ENCODE measurements around the gene ZSCAN10. TPM values are rescaled to one million over a fixed set of nuclear protein-coding genes. Genes with fewer than 3 reads are reported as not detected.

Gene ZSCAN10
- total RNA-seq, 2 experiments from 2014 or later: 0.36 to 0.56 TPM

- Histone ChIP-seq H3K9me3 (ENCODE audit: control insufficient read depth in 1 of 2, insufficient read depth in 1 of 2, low read length in 2 of 2) (peaks cover 0 to 5% of the 10 kb centered on the region in 2 experiments), H3K4me1 (ENCODE audit: insufficient read depth, low read length) (peaks cover 30% of the 10 kb centered on the region), H3K36me3 (ENCODE audit: insufficient read depth, low read length) (peaks cover 7% of the 10 kb centered on the region), H3K27ac (ENCODE audit: low read depth in 1 of 2, low read length in 2 of 2) (no peak overlapping the region), H3K4me3 (ENCODE audit: low read length) (no peak overlapping the region), H3K27me3 (ENCODE audit: control insufficient read depth in 1 of 2, insufficient read depth in 2 of 2, low read length in 2 of 2) (no peaks in the 10 kb centered on the region)
- intact Hi-C loops (cut with DNase I, micrococcal nuclease): no loop called here
- Mint-ChIP-seq H3K9me3 (no peaks in the 10 kb centered on the region), H3K4me3 (no peak overlapping the region), H3K27ac (no peak overlapping the region), H3K27me3 (peaks cover 15% of the 10 kb centered on the region), H3K36me3 (ENCODE audit: low read depth) (peaks cover 25% of the 10 kb centered on the region), H3K4me1 (ENCODE audit: low read depth) (peaks cover 23% of the 10 kb centered on the region)
- DNase-seq (peak in 1 of 14 experiments; percentile 25), ATAC-seq (ENCODE audit: poor library complexity) (no peak)
- no peak for TF ChIP-seq CTCF (IDR thresholded peaks at IDR 0.05)
- ChIA-PET POLR2A (interaction anchor here (0.8 to 5.9 kb wide), 3 partner anchors 12 to 45 kb away, joined by 3 to 77 read pairs (median 57); partner anchors contain the start of gene ZNF213), CTCF (interaction anchor here (1.4 to 1.7 kb wide), 2 partner anchors 16 to 89 kb away, joined by 3 to 5 read pairs; no protein-coding TSS in a partner anchor)
Observed at GRCh38 chr16:3147046-3147756, 48.1 kb upstream of the ZSCAN10 start.

- DNase-seq (no peak), ATAC-seq (ENCODE audit: poor library complexity) (no peak)
- no peak overlapping the region for H3K4me3 Mint-ChIP-seq
- peaks cover 7% of the 10 kb centered on the region for H3K27me3 Mint-ChIP-seq
- ChIA-PET POLR2A (interaction anchor here (1.0 kb wide), 1 partner anchor 11 kb away, joined by 3 read pairs; the partner anchor contains the start of gene ZNF213), CTCF (interaction anchor here (1.3 kb wide), 1 partner anchor 16 kb away, joined by 3 read pairs; no protein-coding TSS in a partner anchor)
- H3K9me3 ChIP-seq (ENCODE audit: control insufficient read depth in 1 of 2, insufficient read depth in 1 of 2, low read length in 2 of 2): no peaks in the 10 kb centered on the region
- TF ChIP-seq CTCF (IDR thresholded peaks at IDR 0.05): no peak
- H3K27me3 ChIP-seq (ENCODE audit: control insufficient read depth in 1 of 2, insufficient read depth in 2 of 2, low read length in 2 of 2): no peaks in the 10 kb centered on the region
- H3K36me3 Mint-ChIP-seq (ENCODE audit: low read depth): peaks cover 20% of the 10 kb centered on the region
- no peaks in the 10 kb centered on the region for H3K9me3 Mint-ChIP-seq
- peaks cover 14% of the 10 kb centered on the region for H3K4me1 Mint-ChIP-seq (ENCODE audit: low read depth)
- H3K27ac ChIP-seq (ENCODE audit: low read depth in 1 of 2, low read length in 2 of 2): no peak overlapping the region
- H3K36me3 ChIP-seq (ENCODE audit: insufficient read depth, low read length): peaks cover 19% of the 10 kb centered on the region
- peaks cover 15% of the 10 kb centered on the region for H3K4me1 ChIP-seq (ENCODE audit: insufficient read depth, low read length)
- intact Hi-C loops (cut with DNase I, micrococcal nuclease): no loop called here
- H3K4me3 ChIP-seq (ENCODE audit: low read length): no peak overlapping the region
- no peak overlapping the region for H3K27ac Mint-ChIP-seq
Observed at GRCh38 chr16:3145660-3146059, 46.6 kb upstream of the ZSCAN10 start.

- Histone ChIP-seq H3K27ac (ENCODE audit: low read depth in 1 of 2, low read length in 2 of 2) (no peak overlapping the region), H3K4me1 (ENCODE audit: insufficient read depth, low read length) (peaks cover 11% of the 10 kb centered on the region), H3K27me3 (ENCODE audit: control insufficient read depth in 1 of 2, insufficient read depth in 2 of 2, low read length in 2 of 2) (no peaks in the 10 kb centered on the region), H3K9me3 (ENCODE audit: control insufficient read depth in 1 of 2, insufficient read depth in 1 of 2, low read length in 2 of 2) (no peaks in the 10 kb centered on the region), H3K4me3 (ENCODE audit: low read length) (no peak overlapping the region), H3K36me3 (ENCODE audit: insufficient read depth, low read length) (peaks cover 21% of the 10 kb centered on the region)
- peaks cover 9% of the 10 kb centered on the region for H3K4me1 Mint-ChIP-seq (ENCODE audit: low read depth)
- ATAC-seq (ENCODE audit: poor library complexity): no peak
- no peaks in the 10 kb centered on the region for H3K9me3 Mint-ChIP-seq
- CTCF ChIA-PET: interaction anchor here (1.3 kb wide), 1 partner anchor 16 kb away, joined by 3 read pairs; no protein-coding TSS in a partner anchor
- peaks cover 2% of the 10 kb centered on the region for H3K27me3 Mint-ChIP-seq
- intact Hi-C loops (cut with DNase I, micrococcal nuclease): no loop called here
- TF ChIP-seq CTCF (IDR thresholded peaks at IDR 0.05): no peak
- no peak overlapping the region for H3K4me3 Mint-ChIP-seq
- peaks cover 16% of the 10 kb centered on the region for H3K36me3 Mint-ChIP-seq (ENCODE audit: low read depth)
- no peak overlapping the region for H3K27ac Mint-ChIP-seq
- no peak for DNase-seq
- POLR2A ChIA-PET: interaction anchor here (1.0 kb wide), 1 partner anchor 10 kb away, joined by 3 read pairs; the partner anchor contains the start of gene ZNF213
Observed at GRCh38 chr16:3145151-3145550, 46.1 kb upstream of the ZSCAN10 start.
